Stimulated activated CD8-positive, alpha-beta memory T cell treated with anti-CD3 and anti-CD28 coated beads, Interleukin-12 subunit alpha, Interleukin-12 subunit beta, amount 100 ng/mL, for 24 hours (primary cell): ENCODE measurements around the gene HIPK2.

Experiments used
- DNase-seq: peaks from one replicate; pipeline ENCODE4 v3.0.0-alpha.2; 2020; ENCODE audit errors: extremely low read depth

The HIPK2 gene

DNA sequence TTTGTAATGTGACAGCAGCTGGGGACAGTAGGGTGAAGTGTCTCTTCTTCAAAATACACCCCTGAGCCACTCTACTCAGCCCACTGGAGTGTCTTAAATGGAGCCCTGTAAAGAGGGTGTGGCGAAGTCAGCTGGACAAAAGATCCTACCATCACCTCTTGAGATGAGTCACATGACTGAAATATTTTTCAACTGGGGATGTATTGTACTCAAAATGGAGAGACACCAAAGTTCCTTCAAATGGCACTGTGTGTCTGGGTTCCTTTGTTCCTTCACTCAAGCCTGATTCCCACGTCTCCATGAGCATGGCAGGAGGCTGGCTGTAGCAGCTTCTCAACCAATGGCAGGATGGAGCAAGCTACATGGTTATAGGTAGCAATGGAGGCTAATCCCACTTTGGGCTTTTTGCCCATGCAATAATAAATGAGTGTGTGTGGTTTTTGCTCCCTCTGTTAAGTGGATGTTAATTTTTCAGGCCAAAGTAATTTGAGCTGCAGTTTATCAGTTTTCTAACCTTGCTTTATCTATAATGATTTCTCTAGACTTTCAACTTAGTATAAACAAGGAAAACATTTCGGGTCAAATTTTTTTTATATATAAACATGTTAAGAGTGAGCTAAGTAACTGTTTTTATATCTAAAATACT is 186.1 kb downstream of the HIPK2 start:
- DNase-seq: no peak

DNA sequence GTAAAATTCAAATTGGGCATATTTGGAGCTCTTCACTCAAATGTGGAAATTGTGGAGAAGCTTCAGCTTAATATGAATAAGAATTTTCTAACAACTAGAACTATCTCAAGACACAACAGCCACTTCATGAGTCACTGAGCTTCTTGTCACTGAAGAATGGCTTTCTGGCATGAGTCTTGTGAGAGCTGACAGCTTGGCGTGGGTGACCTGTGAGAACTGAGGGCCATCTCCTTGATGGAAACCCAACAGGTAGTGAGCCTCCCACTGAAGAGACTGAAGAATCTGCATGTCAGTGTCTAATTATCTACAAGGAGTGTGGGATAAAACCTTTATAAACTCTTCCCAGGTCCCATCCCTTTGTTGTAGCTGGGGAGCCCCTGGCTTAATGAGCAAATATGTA is 188.3 kb downstream of the HIPK2 start:
- DNase-seq: no peak

DNA sequence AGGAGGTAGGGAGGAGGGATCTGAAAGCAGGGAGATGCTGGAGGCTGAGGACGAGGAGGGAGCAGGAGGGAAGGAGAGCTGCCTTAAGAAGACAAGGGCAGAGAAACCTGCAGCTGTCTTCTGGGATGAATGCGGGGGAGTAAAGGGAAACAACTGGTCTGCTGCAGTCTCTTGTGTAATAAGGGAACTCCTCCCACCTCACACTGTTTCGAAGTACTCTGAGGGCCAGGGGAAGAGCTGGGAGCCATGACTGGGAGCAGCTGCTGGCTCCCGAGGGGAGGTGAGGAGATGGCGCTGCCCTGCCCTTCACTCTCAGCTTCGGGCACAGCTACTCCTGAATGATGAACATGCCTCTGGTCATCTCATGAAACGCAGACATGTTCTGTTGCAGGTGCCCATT is 189.2 kb downstream of the HIPK2 start:
- no peak for DNase-seq

DNA sequence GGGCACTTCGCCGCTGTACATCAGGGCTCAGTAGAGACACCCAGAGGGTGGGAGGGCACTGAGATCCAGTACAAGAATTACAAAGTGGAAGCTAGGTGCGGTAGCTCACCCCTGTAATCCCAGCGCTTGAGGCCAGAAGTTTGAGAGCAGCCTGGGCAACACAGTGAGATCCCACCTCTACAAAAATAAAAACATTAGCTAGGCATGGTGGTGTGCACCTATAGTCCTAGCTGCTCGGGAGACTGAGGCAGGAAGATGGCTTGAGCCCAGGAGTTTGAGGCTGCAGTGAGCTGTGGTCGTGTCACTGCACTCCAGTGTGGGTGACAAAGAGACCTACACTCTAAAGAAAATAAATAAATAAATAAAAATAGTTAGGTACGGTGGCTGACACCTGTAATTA is 190.3 kb downstream of the HIPK2 start:
- no peak for DNase-seq

GRCh38 chr7:139586286-139586685 is 191.5 kb downstream of the HIPK2 start:
- no peak for DNase-seq

- no peak for DNase-seq
Measured at GRCh38 chr7:139585042-139585441, 192.8 kb downstream of the HIPK2 start.

- no peak for DNase-seq
Measured at GRCh38 chr7:139583826-139584553, 193.8 kb downstream of the HIPK2 start.

DNA sequence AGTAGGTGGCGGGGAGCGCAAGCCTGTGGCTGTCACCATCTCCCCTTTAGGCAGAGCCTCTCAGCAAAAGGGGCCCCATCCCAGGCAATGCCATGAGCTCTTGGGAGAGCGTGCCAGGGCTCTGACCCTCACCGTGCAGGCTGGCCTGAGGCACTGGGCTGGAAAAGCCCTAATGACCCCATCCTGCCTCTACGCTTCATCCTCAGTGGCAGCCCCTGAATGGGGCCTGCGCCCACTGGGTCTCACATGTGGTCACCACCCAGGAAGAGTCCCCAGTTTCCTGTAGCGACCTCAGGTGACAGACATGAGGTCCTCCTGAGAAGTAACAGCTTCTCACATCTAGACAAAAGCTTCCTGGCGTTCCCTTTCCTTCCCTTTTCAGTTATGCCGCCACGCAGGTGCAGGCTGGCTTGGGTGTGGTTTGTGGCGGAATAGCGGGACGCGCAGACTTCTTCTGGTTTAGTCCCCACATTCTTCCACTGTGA is 195.1 kb downstream of the HIPK2 start:
- no peak for DNase-seq

DNA sequence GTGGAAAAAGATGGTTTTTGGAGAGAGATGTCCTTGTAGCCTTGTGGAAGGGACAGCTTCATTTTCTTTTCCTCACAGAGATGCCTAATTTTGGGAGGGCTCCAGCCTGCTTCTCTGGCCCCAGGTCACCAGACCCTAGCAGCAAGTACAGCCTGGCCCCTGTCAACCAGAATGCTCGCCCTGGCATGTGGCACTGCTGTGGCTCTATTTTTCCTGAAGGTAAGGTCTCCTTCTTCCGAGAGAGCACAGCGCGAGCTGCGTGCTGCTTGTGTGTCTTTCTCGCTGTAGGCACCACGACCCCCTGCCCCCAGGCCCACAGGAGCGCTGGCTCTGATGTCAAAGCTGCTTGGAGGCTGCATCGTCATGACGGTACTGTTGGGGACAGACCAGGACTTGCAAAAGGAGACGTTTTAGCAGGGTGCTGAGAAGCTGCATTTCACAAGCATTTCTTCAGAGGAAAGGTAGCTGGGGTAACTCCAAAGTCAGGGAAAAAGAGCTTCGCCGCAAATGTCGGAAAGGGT is 195.6 kb downstream of the HIPK2 start:
- no peak for DNase-seq

GRCh38 chr7:139580435-139580834 is 197.4 kb downstream of the HIPK2 start:
- DNase-seq: no peak

DNA sequence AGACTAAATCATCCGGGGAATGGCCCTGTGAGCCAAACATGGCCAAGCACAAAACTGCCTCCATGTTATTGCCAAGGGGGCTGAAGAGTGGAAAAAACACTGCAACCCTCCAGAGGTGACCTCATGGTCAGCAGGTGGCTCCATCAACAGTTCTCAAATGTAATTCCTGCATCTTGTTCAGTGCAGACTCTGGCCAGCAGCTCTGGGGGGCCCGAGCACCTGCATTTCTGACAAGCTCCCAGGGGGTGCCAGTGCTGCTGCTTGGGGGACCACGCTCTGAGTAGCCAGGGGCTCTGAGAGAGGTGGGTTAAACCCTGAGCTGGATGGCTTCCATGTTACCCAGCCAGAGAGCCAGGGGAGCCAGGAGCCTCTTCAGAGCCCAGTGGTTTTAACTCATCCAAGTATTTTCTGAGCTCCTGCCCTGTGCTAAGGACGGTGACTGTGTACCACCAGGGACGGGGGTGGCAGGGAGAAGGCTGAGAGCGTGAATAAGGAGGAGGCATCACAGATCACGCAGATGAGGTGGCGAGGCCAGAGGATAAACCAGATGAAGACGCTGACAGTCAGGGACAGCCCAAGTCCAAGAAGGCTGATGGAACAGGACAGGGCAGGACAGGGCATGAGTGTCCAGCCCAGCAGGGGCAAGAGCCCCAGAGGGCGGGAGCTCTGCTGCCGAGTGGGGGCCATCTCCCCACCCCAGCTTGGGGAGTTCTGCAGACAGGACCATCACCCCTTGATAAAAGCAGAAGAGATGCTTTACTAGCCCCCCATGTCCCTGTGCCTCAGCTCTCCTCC is 201.4 kb downstream of the HIPK2 start:
- no peak for DNase-seq

GRCh38 chr7:139575338-139575680 is 202.5 kb downstream of the HIPK2 start:
- DNase-seq: no peak

- no peak for DNase-seq
Measured at GRCh38 chr7:139574618-139575337, 203.0 kb downstream of the HIPK2 start.

GRCh38 chr7:139573871-139574270 is 203.9 kb downstream of the HIPK2 start:
- DNase-seq: no peak

- DNase-seq: no peak
Measured at GRCh38 chr7:139572704-139573385, 205.0 kb downstream of the HIPK2 start.

- no peak for DNase-seq
Measured at GRCh38 chr7:139572071-139572470, 205.7 kb downstream of the HIPK2 start.

DNA sequence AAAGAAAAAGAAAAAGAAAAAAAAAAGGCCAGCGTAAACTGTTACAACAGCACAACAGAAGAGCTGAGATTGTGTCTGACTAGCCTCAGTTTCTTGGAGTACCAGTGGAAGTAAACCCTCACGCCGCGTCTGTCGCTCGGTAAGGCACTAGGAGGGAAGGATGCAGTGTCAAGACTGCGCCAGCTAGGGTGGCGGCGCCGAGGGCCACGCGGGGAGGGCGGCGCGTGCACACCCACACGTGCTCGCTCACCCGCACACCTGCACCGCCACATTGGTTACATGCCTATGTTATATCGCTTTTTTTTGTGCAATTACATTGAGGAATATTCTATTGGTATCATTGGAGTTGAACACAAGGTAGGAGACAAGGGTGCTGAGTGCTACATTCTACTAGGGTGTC is 206.1 kb downstream of the HIPK2 start:
- DNase-seq: no peak

DNA sequence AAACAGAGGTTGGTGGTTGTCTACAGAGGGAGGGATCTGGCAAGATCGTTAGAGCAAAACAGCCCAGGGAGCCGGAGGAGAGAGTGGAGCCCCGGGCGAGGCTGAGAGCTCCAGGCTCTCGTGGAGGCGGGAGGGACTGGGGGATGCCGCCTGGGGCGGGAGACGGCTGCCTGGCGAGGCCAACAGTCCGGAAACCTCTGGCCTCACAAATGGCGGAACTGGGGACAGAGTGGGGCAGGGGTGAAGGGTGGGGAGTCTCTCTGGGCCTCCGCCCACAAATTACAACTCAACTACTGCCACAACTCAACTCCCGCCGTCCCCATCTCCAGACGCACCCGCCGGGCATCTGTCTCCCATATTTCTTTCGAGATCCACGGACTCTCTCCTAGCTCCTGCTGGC is 206.6 kb downstream of the HIPK2 start:
- DNase-seq: no peak

GRCh38 chr7:139570626-139571025 is 207.2 kb downstream of the HIPK2 start:
- DNase-seq: no peak

GRCh38 chr7:139570119-139570518 is 207.7 kb downstream of the HIPK2 start:
- no peak for DNase-seq

- no peak for DNase-seq
Measured at GRCh38 chr7:139568813-139569490, 208.8 kb downstream of the HIPK2 start.
